ENCODE measurements around the gene NEK4.

Gene NEK4

GRCh38 chr3:52663098-52663497 lies 107.6 kb downstream of the NEK4 start:
- DNase-seq (ENCODE audit: low spot score), result no peak

GRCh38 chr3:52660046-52660445 lies 110.7 kb downstream of the NEK4 start:
- no peak for DNase-seq (ENCODE audit: low spot score)
